Hematopoietic multipotent progenitor cell treated with erythropoietin and hydrocortisone succinate and interleukin-3 and kit ligand, for 6 days (in vitro differentiated cells): ENCODE results near the gene GZMA.
A peak's percentile ranks its signal among the peaks of the same experiment; 100 is the strongest.

Experiments
- DNase-seq: peaks from one replicate; pipeline ENCODE4 v3.0.0-alpha.2; 2015

The GZMA gene

GRCh38 chr5:55113327-55113726 is 10.9 kb downstream of the GZMA start:
- DNase-seq: no peak

GRCh38 chr5:55114061-55114460 is 11.6 kb downstream of the GZMA start:
- DNase-seq: no peak

GRCh38 chr5:55123365-55123764 is 20.9 kb downstream of the GZMA start:
- DNase-seq: no peak

GRCh38 chr5:55134053-55134722 is 31.7 kb downstream of the GZMA start:
- DNase-seq: no peak

GRCh38 chr5:55136521-55136920 is 34.1 kb downstream of the GZMA start:
- no peak for DNase-seq

GRCh38 chr5:55140908-55141665 is 38.6 kb downstream of the GZMA start:
- DNase-seq: no peak

- no peak for DNase-seq
Measured at GRCh38 chr5:55141945-55142690, 39.7 kb downstream of the GZMA start.

DNA sequence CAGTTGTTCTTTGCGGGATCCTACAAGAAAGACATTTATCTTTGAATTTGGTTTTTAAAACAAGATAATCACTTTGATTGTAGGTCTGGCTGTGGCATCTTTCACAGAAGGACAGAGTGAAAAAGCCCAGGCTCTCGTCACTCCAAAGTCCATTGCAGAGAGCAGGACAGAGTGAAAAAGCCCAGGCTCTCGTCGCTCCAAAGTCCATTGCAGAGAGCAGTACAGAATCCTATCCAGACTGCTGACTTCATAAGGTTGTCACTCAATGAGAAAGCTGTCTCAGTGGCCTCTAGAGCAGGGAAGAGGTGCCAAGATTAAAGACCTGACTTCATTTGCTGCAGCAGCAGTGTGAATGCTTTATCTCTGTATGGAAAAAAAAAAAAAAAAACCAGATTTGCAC is 41.2 kb downstream of the GZMA start:
- DNase-seq: no peak

GRCh38 chr5:55146080-55146479 is 43.6 kb downstream of the GZMA start:
- DNase-seq: no peak

GRCh38 chr5:55146543-55147151 is 44.2 kb downstream of the GZMA start:
- DNase-seq: peak; percentile 90

- DNase-seq: no peak
Measured at GRCh38 chr5:55149308-55149795, 46.9 kb downstream of the GZMA start.

DNA sequence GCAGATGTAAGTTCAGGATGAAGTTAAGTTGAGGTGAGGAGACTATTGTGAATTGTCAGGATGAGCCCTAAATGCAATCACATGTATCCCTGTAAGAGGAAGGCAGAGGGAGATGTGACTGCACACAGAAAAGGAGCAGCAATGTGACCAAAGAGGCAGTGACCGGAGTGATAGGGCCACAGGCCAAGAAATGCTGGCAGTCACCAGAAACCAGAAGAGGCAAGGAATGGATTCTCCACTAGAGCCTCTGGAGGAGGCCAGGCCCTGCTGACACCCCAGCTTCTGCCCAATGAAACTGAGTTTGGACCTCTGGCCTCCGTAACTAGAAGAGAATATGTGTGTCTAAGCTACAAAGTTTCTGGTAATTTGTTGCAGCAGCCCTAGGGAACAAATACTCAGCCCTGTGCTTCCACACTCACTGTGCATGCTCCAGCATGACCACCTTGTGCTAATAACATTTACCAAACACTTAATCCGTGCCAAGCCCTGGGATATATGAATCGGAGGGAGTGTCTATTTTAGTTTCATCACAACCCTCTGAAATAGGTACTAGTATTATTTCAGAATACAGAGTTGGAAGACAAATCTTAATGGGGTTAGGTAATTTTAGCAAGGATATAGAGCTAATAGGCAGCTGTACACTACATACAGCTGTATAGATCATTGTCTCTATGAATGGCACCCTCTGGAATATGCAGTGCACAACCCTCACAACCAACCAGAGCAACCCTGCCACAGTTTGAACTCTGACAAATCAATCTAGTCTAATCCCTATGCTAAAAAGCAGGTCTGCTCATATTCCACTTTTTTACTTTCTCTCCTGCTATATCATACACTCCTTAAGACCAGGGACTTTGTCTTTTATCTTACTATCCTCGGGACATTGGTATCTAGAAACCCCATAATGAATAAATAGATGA is 49.7 kb downstream of the GZMA start:
- DNase-seq: no peak

DNA sequence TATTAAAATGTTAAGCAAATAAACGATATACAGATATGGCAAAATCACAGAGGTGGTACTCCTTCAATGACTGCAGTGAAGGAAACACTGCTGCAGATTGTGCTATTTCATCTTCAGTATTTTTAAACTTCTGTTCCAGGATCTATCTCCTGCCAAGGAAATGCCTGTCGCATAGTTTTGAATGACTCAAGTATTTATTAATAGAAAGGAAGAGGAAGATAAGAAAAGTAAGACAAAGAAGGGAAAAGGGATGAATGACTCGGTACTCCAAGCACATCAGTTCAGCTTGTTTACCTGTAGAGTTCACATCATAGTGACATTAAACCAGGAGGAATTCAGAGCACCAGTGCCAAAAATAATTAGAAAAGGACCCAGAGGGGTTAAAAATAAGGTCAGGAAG is 52.4 kb downstream of the GZMA start:
- no peak for DNase-seq
